GM12878 (cell line): Measurements from ENCODE around the gene DISP2. TPM values are rescaled to one million over a fixed set of nuclear protein-coding genes. Genes with fewer than 3 reads are reported as not detected.
A peak's percentile ranks its signal among the peaks of the same experiment; 100 is the strongest.

Experiments used
- ATAC-seq: fragments of 200-7000 bp; cut with Tn5 transposase; 3 replicates; pipeline ENCODE4 v1.9.1; 2020; ENCODE audit warnings: mild to moderate bottlenecking, moderate library complexity
- BruUV-seq: library from RNA; stranded (reverse); fragments of 400-500 nt; replicated peaks from 2 replicates; lab custom pipeline; 2021; lab: Mats Ljungman, UMichigan
- CTCF ChIA-PET: fragments of 300-600 bp; sonication (Branson Sonifier 250); formaldehyde crosslinking; extraction: SDS; loops from one replicate; lab custom pipeline; 2021; ENCODE audit warnings: inconsistent platforms; lab: Yijun Ruan, JAX
- POLR2A ChIA-PET: fragments of 350-600 bp; formaldehyde crosslinking; extraction: SDS; loops from one replicate; lab custom pipeline; 2021; ENCODE audit warnings: inconsistent platforms; lab: Charles Lee
- RAD21 ChIA-PET: fragments of 300-600 bp; sonication (Branson Sonifier 250); formaldehyde crosslinking; loops from one replicate; lab custom pipeline; 2023; ENCODE audit warnings: antibody characterized with exemption; ENCODE audit not compliant: unreplicated experiment; lab: Charles Lee
- SMC1A ChIA-PET: fragments of 300-600 bp; sonication (Branson Sonifier 250); formaldehyde crosslinking; loops from one replicate; lab custom pipeline; 2023; ENCODE audit not compliant: unreplicated experiment, uncharacterized antibody; lab: Charles Lee
- DNase-seq: peaks from one replicate; pipeline ENCODE4 v3.0.0-alpha.2; 2011; ENCODE audit warnings: low read depth, low spot score
- FAIRE-seq: peaks from 3 replicates; lab custom pipeline; 2011; peaks lifted over from hg19 to GRCh38; lab: Jason Lieb, UNC
- H2AFZ ChIP-seq: 2 replicates; pipeline ENCODE4 v1.6.0; 2011; ENCODE audit warnings: low read depth, low read length, control low read depth; ENCODE audit not compliant: control insufficient read depth
- H3K27ac ChIP-seq: 2 replicates; pipeline ENCODE4 v1.5.1; 2011; ENCODE audit warnings: control low read depth; ENCODE audit not compliant: control insufficient read depth, insufficient read depth
- H3K27me3 ChIP-seq, 2 experiments: replicated peaks in 1 of 2; 2 replicates each; pipeline versions ENCODE4 v1.6.0 to v1.6.1; 2011; ENCODE audit warnings: low read length in 1 of 2; ENCODE audit not compliant: control insufficient read depth in 2 of 2, insufficient read depth in 2 of 2
- H3K36me3 ChIP-seq, 2 experiments: 2 replicates each; pipeline ENCODE4 v1.5.1; 2011; ENCODE audit warnings: low read length in 1 of 2; ENCODE audit not compliant: control insufficient read depth in 2 of 2, insufficient read depth in 2 of 2
- H3K4me1 ChIP-seq: 2 replicates; pipeline ENCODE4 v1.6.1; 2011; ENCODE audit warnings: mild to moderate bottlenecking, low read length, moderate library complexity, mixed read lengths; ENCODE audit not compliant: control insufficient read depth, insufficient read depth
- H3K4me2 ChIP-seq: 2 replicates; pipeline ENCODE4 v1.6.0; 2011; ENCODE audit warnings: control low read depth; ENCODE audit not compliant: control insufficient read depth, insufficient read depth
- H3K4me3 ChIP-seq: fragments of 200-600 bp; sonication (generic); 2 replicates; pipeline ENCODE4 v1.5.1; 2016
- H3K79me2 ChIP-seq: 2 replicates; pipeline ENCODE4 v1.6.0; 2011; ENCODE audit warnings: low read length; ENCODE audit not compliant: control insufficient read depth, insufficient read depth
- H3K9ac ChIP-seq: 2 replicates; pipeline ENCODE4 v1.8.0; 2011; ENCODE audit warnings: low read length, control low read depth, mixed read lengths; ENCODE audit not compliant: control insufficient read depth, insufficient read depth
- H3K9me3 ChIP-seq: replicated peaks from 3 replicates; pipeline ENCODE4 v1.5.1; 2011; ENCODE audit warnings: mild to moderate bottlenecking, low read length; ENCODE audit not compliant: control insufficient read depth, insufficient read depth
- H4K20me1 ChIP-seq: 2 replicates; pipeline ENCODE4 v1.6.0; 2011; ENCODE audit not compliant: control insufficient read depth, insufficient read depth
- BACH1 ChIP-seq: fragments of 450-650 bp; IDR thresholded peaks from 2 replicates; pipeline ENCODE4 v1.6.1; 2017; ENCODE audit warnings: mild to moderate bottlenecking, borderline replicate concordance
- ESRRA ChIP-seq: IDR thresholded peaks from 2 replicates; pipeline ENCODE4 v1.6.1; 2012; ENCODE audit warnings: mild to moderate bottlenecking, low read length, improper control_type of control experiment
- GATAD2B ChIP-seq: fragments of 450-650 bp; conservative IDR thresholded peaks from 2 replicates; pipeline ENCODE4 v1.6.1; 2017; ENCODE audit warnings: low read depth, mild to moderate bottlenecking, moderate library complexity
- HCFC1 ChIP-seq: fragments of 150-350 bp; IDR thresholded peaks from 2 replicates; pipeline ENCODE4 v1.6.1; 2014; ENCODE audit warnings: low read length
- POLR2A ChIP-seq: IDR thresholded peaks from 2 replicates; pipeline ENCODE4 v1.6.1; 2011; ENCODE audit warnings: low read depth, mild to moderate bottlenecking, low read length
- POU2F2 ChIP-seq: IDR thresholded peaks from 3 replicates; pipeline ENCODE4 v1.6.1; 2011; ENCODE audit warnings: low read depth, mild to moderate bottlenecking, low read length, borderline replicate concordance
- RAD21 ChIP-seq: IDR thresholded peaks from 2 replicates; pipeline ENCODE4 v1.6.1; 2011; ENCODE audit warnings: mild to moderate bottlenecking, low read depth, low read length, moderate library complexity; ENCODE audit not compliant: insufficient read depth
- RELA ChIP-seq: fragments of 450-650 bp; IDR thresholded peaks from 2 replicates; pipeline ENCODE4 v1.8.0; 2014; ENCODE audit warnings: borderline replicate concordance; ENCODE audit not compliant: partially characterized antibody
- SMC3 ChIP-seq: IDR thresholded peaks from 2 replicates; pipeline ENCODE4 v1.6.1; 2011; ENCODE audit warnings: low read length, improper control_type of control experiment, borderline replicate concordance
- WGBS: methylation state at CpG from one replicate; pipeline ENCODE4 v1.1.6; 2016; ENCODE audit warnings: low lambda C conversion rate; ENCODE audit not compliant: insufficient replicate concordance, insufficient coverage; ENCODE audit errors: missing lambda C conversion rate; 5-methylcytosine and 5-hydroxymethylcytosine counted together
- in situ Hi-C: fragments of 300-500 bp; cut with MboI; formaldehyde crosslinking; loops from 9 replicates; pipeline ENCODE4 v1.14.3; 2018; ENCODE audit warnings: mixed read lengths
- intact Hi-C: fragments of 100-400 bp; cut with micrococcal nuclease; formaldehyde crosslinking; loops from one replicate; pipeline ENCODE4 v1.14.2; 2022; ENCODE audit not compliant: unreplicated experiment
- polyA plus RNA-seq, 11 experiments: library from polyadenylated mRNA; depleted of rRNA in 4 of 11; unstranded in 6 of 11; stranded (reverse) in 5 of 11; fragments of >200 nt; fragmentation: Nextera tagmentation in 4 of 11; fragmentation: Illumina TruSeq in 1 of 11; extraction: Ambion mirVana in 4 of 11; extraction: Trizol in 1 of 11; gene quantifications; 1 replicate in 1 of 11; 2 replicates in 10 of 11; pipeline versions ENCODE4 v1.2.1 to v1.2.3, GENCODE V29; 2011 to 2016; ENCODE audit warnings: inconsistent platforms in 2 of 11, missing spikeins in 2 of 11, low read depth in 1 of 11
- total RNA-seq, 4 experiments: library from RNA; depleted of rRNA in 3 of 4; stranded (reverse); fragments of >200 nt in 3 of 4; fragmentation: Illumina TruSeq in 1 of 4; extraction: Trizol in 1 of 4; gene quantifications; 2 replicates each; pipeline versions ENCODE4 v1.2.1 to v1.2.3, GENCODE V29; 2013 to 2021
- TF ChIP-seq, protein P1 (sequence below): IDR thresholded peaks from 2 replicates; pipeline ENCODE4 v1.6.1; 2012; ENCODE audit warnings: low read depth, low read length, improper control_type of control experiment
- TF ChIP-seq, protein P2 (sequence below), 3 experiments: IDR thresholded peaks in 2 of 3; conservative IDR thresholded peaks in 1 of 3; 2 replicates each; pipeline ENCODE4 v1.5.1; 2011; ENCODE audit warnings: low read depth in 3 of 3, low read length in 3 of 3, mild to moderate bottlenecking in 3 of 3, control low read depth in 2 of 3, moderate library complexity in 2 of 3, inconsistent platforms in 1 of 3, mixed read lengths in 1 of 3; ENCODE audit not compliant: control insufficient read depth in 2 of 3, insufficient read depth in 1 of 3; ENCODE audit errors: extremely low read depth in 1 of 3

DISP2 gene
- total and polyA plus RNA-seq, 10 of the 15 experiments (the other 5 are each of a cell fraction or from before 2014, with no cell fraction given) = under 0.01 to 0.20 (median 0.12) TPM; not detected in 7

DNA sequence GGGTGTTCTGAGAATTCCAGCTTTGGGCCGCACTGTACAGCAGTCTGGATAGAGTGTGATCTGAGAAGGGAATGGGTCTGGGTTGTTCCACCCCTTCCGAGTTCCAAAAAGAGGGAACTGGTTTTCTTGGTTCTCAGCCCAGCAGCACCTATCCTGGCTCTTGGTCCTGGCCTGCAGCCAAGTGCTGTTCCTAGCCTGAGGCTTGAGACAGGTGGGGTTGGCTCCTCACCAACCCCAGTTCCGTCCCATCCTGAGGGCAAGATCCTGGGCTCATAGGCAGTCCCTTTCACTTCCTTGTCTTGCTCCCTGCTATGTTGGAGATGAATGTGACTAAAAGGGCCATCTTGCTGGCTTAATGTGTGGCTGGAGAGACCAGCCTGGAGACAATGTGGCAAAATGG, 62.8 kb downstream of the DISP2 start:
- in situ Hi-C loops = loop anchor here (5.0 kb wide), 1 partner anchor 73 kb away; no protein-coding TSS in a partner anchor
- SMC1A ChIA-PET = interaction anchor here (0.7 to 1.6 kb wide), 5 partner anchors 22 to 367 kb away, joined by 3 to 5 read pairs (median 3); partner anchors contain the start of gene KNSTRN

DNA sequence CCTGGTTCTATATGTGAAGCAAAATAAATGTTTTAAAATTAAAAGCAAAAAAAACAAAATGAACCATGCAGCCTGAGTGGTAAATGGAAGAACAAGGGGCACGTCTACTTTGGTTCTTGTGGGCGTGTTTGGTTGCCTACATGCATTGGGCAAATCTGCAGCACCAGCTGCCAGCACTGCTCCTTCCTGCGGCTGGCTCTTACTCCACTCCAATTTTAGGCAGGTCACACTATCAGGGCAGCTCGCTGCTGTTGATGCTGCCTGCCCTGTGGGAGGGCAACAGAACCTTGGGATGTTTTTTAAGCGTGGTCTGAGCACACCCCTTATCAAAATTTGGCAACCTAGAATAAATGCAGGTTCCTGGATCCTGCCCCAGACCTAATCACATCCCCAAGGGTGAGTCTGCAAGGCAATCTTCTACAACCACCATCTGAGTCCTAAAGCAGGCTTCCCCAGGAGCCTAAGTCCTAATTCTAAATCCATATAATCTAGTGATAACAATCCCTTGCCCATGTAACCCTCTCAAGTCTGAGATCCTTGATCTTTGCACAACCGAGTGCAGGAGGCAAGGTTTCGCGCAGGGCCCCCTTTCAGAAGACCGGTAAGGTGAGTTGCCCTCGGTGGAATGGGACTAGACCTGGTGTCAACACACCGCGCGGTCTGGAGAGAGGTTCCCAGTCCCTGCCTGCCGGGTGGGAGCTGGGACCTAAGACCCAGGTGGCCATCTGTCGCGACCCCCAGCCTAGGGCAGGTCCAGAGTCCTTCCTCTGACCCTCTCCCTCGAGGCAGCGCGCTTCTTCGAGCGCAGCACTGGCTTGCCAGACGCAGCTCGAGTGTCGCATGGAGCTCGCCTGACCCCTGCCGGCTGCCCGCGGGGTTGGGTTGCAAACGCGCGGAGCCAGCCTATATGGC, 63.5 kb downstream of the DISP2 start:
- no peak overlapping the region for H2AFZ ChIP-seq
- TF ChIP-seq RELA (no peak), RAD21 (peak; percentile 95), GATAD2B (0 out of 2 replicates have a peak, but pooled peaks have one; percentile 21), POU2F2 (peak; percentile 55; the same call in 2 of the 3 replicates), SMC3 (peak; percentile 91), BACH1 (peak; percentile 72), HCFC1 (no peak), POLR2A (peak; percentile 73)
- TF ChIP-seq, protein P1, sequence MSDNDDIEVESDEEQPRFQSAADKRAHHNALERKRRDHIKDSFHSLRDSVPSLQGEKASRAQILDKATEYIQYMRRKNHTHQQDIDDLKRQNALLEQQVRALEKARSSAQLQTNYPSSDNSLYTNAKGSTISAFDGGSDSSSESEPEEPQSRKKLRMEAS = 0 out of 2 replicates have a peak, but pooled peaks have one; percentile 20
- TF ChIP-seq, protein P2, sequence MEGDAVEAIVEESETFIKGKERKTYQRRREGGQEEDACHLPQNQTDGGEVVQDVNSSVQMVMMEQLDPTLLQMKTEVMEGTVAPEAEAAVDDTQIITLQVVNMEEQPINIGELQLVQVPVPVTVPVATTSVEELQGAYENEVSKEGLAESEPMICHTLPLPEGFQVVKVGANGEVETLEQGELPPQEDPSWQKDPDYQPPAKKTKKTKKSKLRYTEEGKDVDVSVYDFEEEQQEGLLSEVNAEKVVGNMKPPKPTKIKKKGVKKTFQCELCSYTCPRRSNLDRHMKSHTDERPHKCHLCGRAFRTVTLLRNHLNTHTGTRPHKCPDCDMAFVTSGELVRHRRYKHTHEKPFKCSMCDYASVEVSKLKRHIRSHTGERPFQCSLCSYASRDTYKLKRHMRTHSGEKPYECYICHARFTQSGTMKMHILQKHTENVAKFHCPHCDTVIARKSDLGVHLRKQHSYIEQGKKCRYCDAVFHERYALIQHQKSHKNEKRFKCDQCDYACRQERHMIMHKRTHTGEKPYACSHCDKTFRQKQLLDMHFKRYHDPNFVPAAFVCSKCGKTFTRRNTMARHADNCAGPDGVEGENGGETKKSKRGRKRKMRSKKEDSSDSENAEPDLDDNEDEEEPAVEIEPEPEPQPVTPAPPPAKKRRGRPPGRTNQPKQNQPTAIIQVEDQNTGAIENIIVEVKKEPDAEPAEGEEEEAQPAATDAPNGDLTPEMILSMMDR (IDR thresholded peaks at IDR 0.05 in 2 of 3, conservative IDR thresholded peaks at IDR 0.05 in 1 of 3; ENCODE audit: control insufficient read depth in 2 of 3, extremely low read depth in 1 of 3, insufficient read depth in 1 of 3, low read depth in 3 of 3, low read length in 3 of 3) = peak; percentile 93 to 98 (median 97)

More for the DNA sequence above, 62.8 kb downstream of the DISP2 start:
- H2AFZ ChIP-seq = no peak overlapping the region
- no peak overlapping the region for H3K27ac ChIP-seq
- no peak overlapping the region for H3K4me2 ChIP-seq
- no peaks in the 10 kb centered on the region for H3K4me1 ChIP-seq
- DNase-seq = no peak
- H3K9ac ChIP-seq = no peak overlapping the region
- ChIA-PET RAD21 (interaction anchor here (0.9 kb wide), 1 partner anchor 11 kb away, joined by 3 read pairs; no protein-coding TSS in a partner anchor), POLR2A (interaction anchor here (0.9 kb wide), 1 partner anchor 15 kb away, joined by 3 read pairs; the partner anchor contains the start of gene IVD), CTCF (interaction anchor here (0.6 to 6.6 kb wide), 13 partner anchors 12 to 203 kb away, joined by 3 to 111 read pairs (median 4); partner anchors contain the start of genes CCDC9B and INAFM2)
- no peak for ATAC-seq
- peaks cover 1 to 5% of the 10 kb centered on the region in 2 experiments; a peak in 2 of 4 replicates for H3K36me3 ChIP-seq
- no peaks in the 10 kb centered on the region for H3K27me3 ChIP-seq
- no peaks in the 10 kb centered on the region for H3K9me3 ChIP-seq
- no TSS peak for BruUV-seq
- H4K20me1 ChIP-seq = no peaks in the 10 kb centered on the region
- intact Hi-C loops = loop anchor here (5.0 kb wide), 1 partner anchor 143 kb away; no protein-coding TSS in a partner anchor
- no peak for TF ChIP-seq ESRRA
- 67% methylated on average over 3 of the region's 3 CpGs for WGBS
- H3K79me2 ChIP-seq = no peaks in the 10 kb centered on the region
- FAIRE-seq = no peak
- H3K4me3 ChIP-seq = no peak overlapping the region

More for the DNA sequence above, 63.5 kb downstream of the DISP2 start:
- no peak overlapping the region for H3K27ac ChIP-seq
- no peaks in the 10 kb centered on the region for H3K27me3 ChIP-seq
- ChIA-PET RAD21 (interaction anchor here (1.0 to 2.1 kb wide), 4 partner anchors 52 to 142 kb away, joined by 3 to 17 read pairs (median 4); no protein-coding TSS in a partner anchor), CTCF (interaction anchor here (0.6 to 6.6 kb wide), 20 partner anchors 13 to 315 kb away, joined by 3 to 111 read pairs (median 4); partner anchors contain the start of genes BAHD1, CCDC9B, INAFM2 and KNSTRN), SMC1A (interaction anchor here (0.6 to 2.2 kb wide), 9 partner anchors 15 to 366 kb away, joined by 3 to 8 read pairs (median 4); partner anchors contain the start of genes IVD and KNSTRN), POLR2A (interaction anchor here (0.9 kb wide), 1 partner anchor 16 kb away, joined by 3 read pairs; the partner anchor contains the start of gene IVD)
- ATAC-seq = peak; percentile 99
- no peak overlapping the region for H3K4me2 ChIP-seq
- H3K9me3 ChIP-seq = no peaks in the 10 kb centered on the region
- no peaks in the 10 kb centered on the region for H3K79me2 ChIP-seq
- BruUV-seq = no TSS peak
- no peak overlapping the region for H3K9ac ChIP-seq
- in situ Hi-C loops = loop anchor here (5.0 kb wide), 1 partner anchor 74 kb away; no protein-coding TSS in a partner anchor
- H3K36me3 ChIP-seq = peaks cover 0 to 5% of the 10 kb centered on the region in 2 experiments; a peak in 2 of 4 replicates
- no peaks in the 10 kb centered on the region for H3K4me1 ChIP-seq
- 18% methylated on average over 31 of the region's 31 CpGs for WGBS
- intact Hi-C loops = loop anchor here (1.0 to 5.0 kb wide), 3 partner anchors 53 to 144 kb away; no protein-coding TSS in a partner anchor
- H4K20me1 ChIP-seq = no peaks in the 10 kb centered on the region
- H3K4me3 ChIP-seq = no peak overlapping the region
- FAIRE-seq = peak; percentile 65
- no peak for DNase-seq
